ENCODE results near the gene ZNF674.

The ZNF674 gene

GRCh38 chrX:46545111-46546005 is at the start of gene ZNF674:
Gene ZNF674 (minus strand): TSS chrX:46545421. CDS start chrX:46542087, 3,334 bp downstream.
- peak; percentile 72 for DNase-seq (ENCODE audit: low read depth)
- peak; percentile 38 for TF ChIP-seq CTCF (IDR thresholded peaks at IDR 0.05; ENCODE audit: low read depth, low read length, missing control alignments)
- peak within 1 kb of the TSS; percentile 79 for H3K4me3 ChIP-seq (ENCODE audit: low read depth, low read length)
- in situ Hi-C loops (cut with HindIII; ENCODE audit: low sequenced_read_pairs): no loop called here

GRCh38 chrX:46589977-46590723 is 44.9 kb upstream of the ZNF674 start:
- TF ChIP-seq CTCF (IDR thresholded peaks at IDR 0.05; ENCODE audit: low read depth, low read length, missing control alignments): no peak
- no peak overlapping the region for H3K4me3 ChIP-seq (ENCODE audit: low read depth, low read length)
- in situ Hi-C loops (cut with HindIII; ENCODE audit: low sequenced_read_pairs): no loop called here
- DNase-seq (ENCODE audit: low read depth): no peak

- peak; percentile 53 for DNase-seq (ENCODE audit: low read depth)
- in situ Hi-C loops (cut with HindIII; ENCODE audit: low sequenced_read_pairs): no loop called here
- H3K4me3 ChIP-seq (ENCODE audit: low read depth, low read length): no peak overlapping the region
- no peak for TF ChIP-seq CTCF (IDR thresholded peaks at IDR 0.05; ENCODE audit: low read depth, low read length, missing control alignments)
These were observed 43.0 kb upstream of the ZNF674 start for GRCh38 chrX:46588263-46588662.

- in situ Hi-C loops (cut with HindIII; ENCODE audit: low sequenced_read_pairs): no loop called here
- H3K4me3 ChIP-seq (ENCODE audit: low read depth, low read length): no peak overlapping the region
- no peak for TF ChIP-seq CTCF (IDR thresholded peaks at IDR 0.05; ENCODE audit: low read depth, low read length, missing control alignments)
- no peak for DNase-seq (ENCODE audit: low read depth)
These were observed 42.5 kb upstream of the ZNF674 start for GRCh38 chrX:46587753-46588171.

GRCh38 chrX:46587158-46587557 is 41.9 kb upstream of the ZNF674 start:
- TF ChIP-seq CTCF (IDR thresholded peaks at IDR 0.05; ENCODE audit: low read depth, low read length, missing control alignments): no peak
- no peak for DNase-seq (ENCODE audit: low read depth)
- in situ Hi-C loops (cut with HindIII; ENCODE audit: low sequenced_read_pairs): no loop called here
- no peak overlapping the region for H3K4me3 ChIP-seq (ENCODE audit: low read depth, low read length)

- no peak for TF ChIP-seq CTCF (IDR thresholded peaks at IDR 0.05; ENCODE audit: low read depth, low read length, missing control alignments)
- in situ Hi-C loops (cut with HindIII; ENCODE audit: low sequenced_read_pairs): no loop called here
- no peak overlapping the region for H3K4me3 ChIP-seq (ENCODE audit: low read depth, low read length)
- no peak for DNase-seq (ENCODE audit: low read depth)
These were observed 39.5 kb upstream of the ZNF674 start for GRCh38 chrX:46584736-46585135.
